Measurements from ENCODE around the gene CAPN7.

DNA sequence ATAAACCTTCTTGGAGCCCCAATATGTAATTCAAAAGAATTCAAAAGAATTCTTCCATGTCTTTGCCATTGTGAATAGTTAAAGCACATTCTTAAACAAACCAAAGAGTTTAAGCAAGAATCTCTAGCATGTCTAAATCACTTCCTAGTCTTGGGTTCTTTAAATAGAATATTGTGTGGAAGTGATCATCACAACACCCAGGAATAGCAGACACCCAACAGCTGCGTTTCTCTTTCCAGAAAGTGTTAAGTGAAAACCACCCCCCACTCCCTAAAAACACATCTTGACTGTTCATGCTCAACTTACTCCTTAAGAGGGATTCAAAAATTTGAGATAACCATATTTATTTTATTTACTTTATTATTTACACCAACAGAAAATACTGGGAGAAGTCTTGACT, 24.1 kb upstream of the CAPN7 start:
- TF ChIP-seq, protein P1, sequence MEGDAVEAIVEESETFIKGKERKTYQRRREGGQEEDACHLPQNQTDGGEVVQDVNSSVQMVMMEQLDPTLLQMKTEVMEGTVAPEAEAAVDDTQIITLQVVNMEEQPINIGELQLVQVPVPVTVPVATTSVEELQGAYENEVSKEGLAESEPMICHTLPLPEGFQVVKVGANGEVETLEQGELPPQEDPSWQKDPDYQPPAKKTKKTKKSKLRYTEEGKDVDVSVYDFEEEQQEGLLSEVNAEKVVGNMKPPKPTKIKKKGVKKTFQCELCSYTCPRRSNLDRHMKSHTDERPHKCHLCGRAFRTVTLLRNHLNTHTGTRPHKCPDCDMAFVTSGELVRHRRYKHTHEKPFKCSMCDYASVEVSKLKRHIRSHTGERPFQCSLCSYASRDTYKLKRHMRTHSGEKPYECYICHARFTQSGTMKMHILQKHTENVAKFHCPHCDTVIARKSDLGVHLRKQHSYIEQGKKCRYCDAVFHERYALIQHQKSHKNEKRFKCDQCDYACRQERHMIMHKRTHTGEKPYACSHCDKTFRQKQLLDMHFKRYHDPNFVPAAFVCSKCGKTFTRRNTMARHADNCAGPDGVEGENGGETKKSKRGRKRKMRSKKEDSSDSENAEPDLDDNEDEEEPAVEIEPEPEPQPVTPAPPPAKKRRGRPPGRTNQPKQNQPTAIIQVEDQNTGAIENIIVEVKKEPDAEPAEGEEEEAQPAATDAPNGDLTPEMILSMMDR (IDR thresholded peaks at IDR 0.05; ENCODE audit: borderline replicate concordance, extremely low read depth, low read length, poor library complexity, severe bottlenecking): no peak
- TF ChIP-seq EZH2 (IDR thresholded peaks at IDR 0.05; ENCODE audit: borderline replicate concordance, low read depth, low read length, severe bottlenecking): no peak

All from DND-41 (cell line).